M059J (cell line): ENCODE results near the gene RAB22A. TPM values are rescaled to one million over a fixed set of nuclear protein-coding genes. Genes with fewer than 3 reads are reported as not detected.

Experiments
- DNase-seq: peaks from one replicate; pipeline ENCODE4 v3.0.0-alpha.2; 2012; ENCODE audit warnings: low read depth
- total RNA-seq: library from RNA; depleted of rRNA; stranded (reverse); fragments of >200 nt; shearing (Covaris generic); gene quantifications from 2 replicates; pipeline ENCODE4 v1.2.3, GENCODE V29; 2014

Gene RAB22A
- total RNA-seq, 1 experiment from 2014 or later: 25.5 TPM

DNA sequence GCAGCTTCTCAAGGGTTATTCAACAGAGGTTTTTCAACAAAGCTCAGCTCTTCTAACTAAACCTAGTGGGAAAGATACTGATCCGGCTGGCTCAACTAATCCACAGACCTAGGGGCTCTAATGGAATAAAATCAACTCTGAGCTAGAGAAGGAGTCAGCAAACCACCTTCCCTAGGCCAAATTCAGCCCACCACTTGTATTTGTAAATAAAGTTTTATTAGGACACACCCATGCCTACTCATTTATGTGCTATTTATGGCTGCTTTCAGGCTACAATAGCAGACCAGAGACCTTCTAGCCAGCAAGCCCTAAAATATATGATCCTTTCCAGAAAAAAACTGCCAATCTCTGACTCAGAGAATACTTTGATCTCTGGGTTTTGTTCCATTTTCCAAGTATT, 6.0 kb upstream of the RAB22A start:
- no peak for DNase-seq

GRCh38 chr20:58305061-58305460, 4.5 kb upstream of the RAB22A start:
- no peak for DNase-seq

DNA sequence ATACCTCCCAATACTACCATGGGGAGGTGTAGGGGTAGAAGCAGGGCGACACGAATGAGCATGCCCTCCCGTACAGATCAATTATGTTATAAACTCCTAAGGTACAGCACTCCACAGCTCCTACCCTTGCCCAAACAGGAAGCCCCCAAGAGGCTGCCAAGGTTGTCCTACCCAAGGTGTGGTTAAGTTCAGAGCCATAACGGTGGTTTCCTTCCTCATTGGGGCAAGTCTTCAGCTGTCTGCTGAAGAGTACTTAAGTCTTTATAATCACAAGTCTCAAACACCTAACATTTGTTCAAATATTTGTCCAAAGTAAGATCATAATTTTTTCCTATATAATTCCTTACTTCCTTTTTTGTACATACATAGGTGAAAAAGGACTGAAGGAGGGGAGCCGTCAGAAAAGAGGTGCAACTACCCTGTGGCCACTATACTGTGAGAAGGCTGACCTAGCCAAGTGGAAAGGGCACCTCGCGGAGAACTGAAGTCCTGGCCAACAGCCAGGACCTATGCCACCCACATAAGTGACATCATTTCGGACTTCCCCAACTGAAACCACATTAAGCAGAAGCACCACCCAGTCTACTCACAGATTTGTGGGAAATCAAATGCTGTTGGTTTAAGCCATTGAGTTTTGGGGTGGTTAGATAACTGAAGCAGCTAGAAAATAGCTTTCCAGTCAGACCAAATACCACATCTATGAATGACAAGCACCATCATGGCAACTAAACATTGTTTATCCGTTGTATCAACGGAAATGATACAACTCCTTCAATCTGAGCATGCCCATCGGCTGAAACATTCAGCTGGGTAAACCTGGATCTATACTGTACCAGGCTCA, 2.9 kb upstream of the RAB22A start:
- DNase-seq: peak; percentile 98

GRCh38 chr20:58307270-58307669, 2.2 kb upstream of the RAB22A start:
- no peak for DNase-seq

- no peak for DNase-seq
These were observed 1.2 kb upstream of the RAB22A start for GRCh38 chr20:58308290-58308679.

- peak; percentile 63 for DNase-seq
These were observed 611 bp upstream of the RAB22A start for GRCh38 chr20:58308680-58309527.

DNA sequence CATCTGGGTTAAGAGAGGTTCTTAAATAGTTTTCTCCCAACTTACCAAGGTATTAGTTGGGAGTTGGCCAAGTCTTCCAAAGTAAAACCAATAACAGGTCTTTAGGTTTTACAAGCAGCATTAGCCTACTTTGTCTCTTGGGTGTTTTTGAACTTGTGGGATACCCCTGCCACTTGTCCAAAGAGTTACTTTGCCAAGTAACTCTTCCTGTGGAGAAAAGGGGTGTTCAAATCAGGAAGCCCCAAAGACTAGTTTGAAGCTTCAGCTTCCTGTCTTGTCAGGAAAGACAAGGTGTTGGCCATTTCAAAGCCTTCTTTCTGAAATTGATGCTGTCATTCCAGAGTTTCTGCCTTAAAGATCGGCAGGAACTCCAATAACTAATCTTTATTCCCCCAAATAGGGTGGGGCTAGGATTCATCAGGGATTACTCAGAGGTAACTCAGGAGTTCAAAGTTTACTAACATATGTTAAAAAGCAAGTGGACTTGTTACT, 822 bp downstream of the RAB22A start:
- DNase-seq: peak; percentile 57

- peak; percentile 43 for DNase-seq
These were observed 3.3 kb downstream of the RAB22A start for GRCh38 chr20:58312836-58313235.

DNA sequence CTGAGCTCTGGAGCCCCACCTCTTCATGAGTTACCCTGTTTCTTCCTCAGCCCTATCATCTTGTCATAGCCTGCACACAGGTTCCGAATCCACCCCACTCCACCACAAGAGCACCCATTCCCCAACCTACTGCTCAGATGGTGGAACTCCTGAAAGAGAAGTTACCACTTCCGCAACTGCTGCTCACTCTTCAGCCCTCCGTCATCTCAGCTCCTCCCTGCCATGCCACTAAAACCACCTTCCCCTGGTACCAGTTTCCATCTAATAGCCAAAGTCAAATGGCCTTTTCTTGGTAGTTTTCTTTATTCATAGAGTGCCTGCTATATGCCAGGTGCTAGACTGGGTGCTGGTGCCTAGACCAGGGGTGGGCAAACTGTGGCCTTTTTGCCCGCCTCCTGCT, 3.9 kb downstream of the RAB22A start:
- DNase-seq: no peak

- no peak for DNase-seq
These were observed 11.7 kb downstream of the RAB22A start for GRCh38 chr20:58321205-58321604.

DNA sequence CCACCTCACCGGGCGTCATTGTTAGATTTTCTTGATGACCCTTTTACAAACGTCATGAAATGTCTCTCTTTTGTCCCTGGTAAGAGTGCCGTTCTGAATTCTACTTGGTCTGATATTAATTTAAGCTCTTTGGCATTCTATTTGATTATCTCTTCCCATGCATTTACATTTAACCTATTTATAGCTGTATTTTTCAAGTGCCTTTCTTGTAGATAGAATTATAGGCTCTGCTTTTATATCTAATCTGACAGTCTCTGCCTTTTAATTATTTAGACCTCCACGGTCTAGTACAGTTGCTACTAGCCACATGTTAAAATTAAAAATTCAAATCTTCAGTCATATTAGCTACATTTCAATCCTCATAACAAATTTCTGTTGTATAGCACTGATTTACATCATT, 12.6 kb downstream of the RAB22A start:
- no peak for DNase-seq

DNA sequence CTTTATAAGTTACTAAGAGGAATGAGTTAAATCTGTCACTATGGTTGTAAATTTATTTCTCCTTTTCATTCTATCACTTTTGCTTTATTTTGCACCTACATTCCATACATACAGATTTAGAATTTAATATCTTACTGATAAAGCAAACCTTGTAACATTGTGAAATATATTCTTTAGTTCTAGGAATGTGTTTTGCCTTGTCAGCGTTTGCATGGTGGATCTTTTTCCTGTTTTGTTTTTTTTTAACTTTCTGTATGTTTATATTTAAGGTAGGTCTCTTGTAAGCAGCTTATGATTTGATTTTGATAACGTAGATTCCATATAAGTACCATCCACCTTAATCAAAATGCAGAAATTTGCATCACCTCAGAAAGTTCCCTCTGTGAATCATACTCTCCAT, 16.4 kb downstream of the RAB22A start:
- DNase-seq: no peak

GRCh38 chr20:58327211-58327610, 17.7 kb downstream of the RAB22A start:
- no peak for DNase-seq

DNA sequence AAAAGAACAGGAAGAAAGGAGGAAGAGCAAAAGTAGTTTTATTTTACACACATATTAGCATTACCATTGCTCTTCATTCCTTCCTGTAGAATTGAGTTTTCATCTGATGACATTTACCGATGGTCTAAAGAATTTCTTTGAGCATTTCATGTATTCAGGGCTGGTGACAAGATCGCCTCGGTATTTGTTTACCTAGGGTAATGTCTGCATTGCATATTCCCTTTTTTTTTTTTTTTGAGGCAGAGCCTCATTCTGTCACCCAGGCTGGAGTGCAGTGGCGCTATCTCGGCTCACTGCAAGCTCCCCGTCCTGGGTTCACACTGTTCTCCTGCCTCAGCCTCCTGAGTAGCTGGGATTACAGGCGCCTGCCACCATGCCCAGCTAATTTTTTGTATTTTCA, 19.3 kb downstream of the RAB22A start:
- DNase-seq: no peak

DNA sequence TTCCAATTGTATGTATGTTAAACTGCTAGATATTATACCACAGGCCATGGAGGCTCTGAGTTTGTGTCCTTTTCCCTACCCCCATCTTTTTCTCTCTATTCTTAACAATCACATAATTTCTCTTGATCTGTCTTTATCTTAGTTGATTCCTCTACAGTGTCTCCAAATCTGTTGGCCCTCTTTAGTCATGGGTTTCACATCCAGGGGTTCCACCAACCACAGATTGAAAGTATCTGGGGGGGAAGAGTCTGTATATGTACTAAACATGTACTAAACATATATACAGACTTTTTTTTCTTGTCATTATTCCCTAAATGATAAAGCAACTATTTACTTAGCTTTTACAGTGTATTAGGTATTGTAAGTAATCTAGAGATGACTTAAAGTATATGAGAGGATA, 20.2 kb downstream of the RAB22A start:
- no peak for DNase-seq

DNA sequence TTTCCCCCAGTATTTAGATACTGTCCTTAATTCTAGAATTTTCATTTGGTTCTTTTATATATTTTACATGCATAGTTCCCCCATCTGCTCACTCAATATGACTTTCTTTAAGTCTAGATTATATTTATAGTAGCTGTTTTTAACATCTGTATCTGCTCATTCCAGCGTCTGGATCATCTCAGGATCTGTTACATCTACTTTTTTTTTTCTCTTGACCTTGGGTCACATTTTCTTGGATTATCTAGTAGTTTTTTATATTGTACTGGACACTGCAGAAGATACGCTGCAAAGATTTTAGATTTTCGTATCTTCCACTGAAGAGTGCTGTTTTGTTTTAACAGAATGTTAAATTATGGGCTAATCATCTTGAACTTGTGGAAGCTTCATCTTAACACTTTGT, 20.7 kb downstream of the RAB22A start:
- no peak for DNase-seq

DNA sequence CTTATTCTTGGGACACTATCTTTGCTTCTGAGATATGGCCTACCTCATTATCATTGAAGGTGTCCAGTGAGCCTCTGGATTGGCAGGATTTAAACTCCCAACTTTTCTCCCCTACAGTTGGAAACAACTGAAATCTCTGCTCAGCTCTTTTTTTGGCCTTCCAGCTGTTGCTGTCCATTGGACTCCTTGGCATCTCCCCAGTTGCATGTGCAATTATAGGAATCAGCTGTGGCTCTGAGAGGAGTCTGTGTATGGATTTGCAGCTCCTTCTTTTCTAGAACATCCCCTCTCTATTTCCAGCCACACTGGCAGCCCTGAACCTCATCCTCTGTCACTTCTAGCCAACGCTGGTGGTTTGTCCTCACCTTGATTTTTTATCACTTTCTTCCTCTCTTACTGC, 21.2 kb downstream of the RAB22A start:
- no peak for DNase-seq

- DNase-seq: no peak
These were observed 22.5 kb downstream of the RAB22A start for GRCh38 chr20:58331961-58332551.

GRCh38 chr20:58339741-58340140, 30.2 kb downstream of the RAB22A start:
- DNase-seq: no peak

GRCh38 chr20:58340151-58340550, 30.6 kb downstream of the RAB22A start:
- no peak for DNase-seq

DNA sequence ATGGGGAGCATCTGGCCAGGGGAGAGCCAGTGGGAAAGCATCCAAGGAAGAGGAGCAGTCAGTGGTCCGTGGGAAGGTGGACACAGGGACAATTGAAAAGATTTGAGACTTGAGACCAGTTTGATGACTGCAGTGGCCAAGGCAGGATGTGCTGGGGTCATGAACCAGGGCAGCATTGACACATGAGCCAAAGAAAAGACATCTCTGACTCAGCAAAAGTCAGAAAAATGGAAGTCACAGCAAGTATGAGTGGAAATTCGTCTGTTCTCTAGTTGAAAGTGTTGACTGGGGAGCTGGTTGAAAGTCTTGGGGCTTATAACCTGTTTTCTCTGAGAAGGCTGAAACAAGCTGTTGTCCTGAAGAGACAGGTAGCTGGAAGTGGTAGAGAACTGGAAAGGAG, 31.3 kb downstream of the RAB22A start:
- DNase-seq: peak; percentile 68
